ENCODE data around the gene KSR1. TPM values are rescaled to one million over a fixed set of nuclear protein-coding genes. Genes with fewer than 3 reads are reported as not detected.
"Not testable (repeated sequence)": the region's sequence is repeated elsewhere in the genome, so short reads cannot be mapped to it uniquely, and the experiment has no call there.

Gene KSR1
- total RNA-seq, 6 donors from 2014 or later, result 23.0 to 94.3 (median 60.9) TPM

- Histone ChIP-seq H3K27me3 (no peaks in the 10 kb centered on the region), H3K4me3 (no peak overlapping the region), H3K27ac (no peak overlapping the region), H3K9me3 (no peaks in the 10 kb centered on the region), H3K36me3 (no peaks in the 10 kb centered on the region), H3K4me1 (no peaks in the 10 kb centered on the region)
- ATAC-seq (ENCODE audit: low FRiP score in 2 of 2) (no peak), DNase-seq (peak in 1 of 2 donors; percentile 40)
- no peak for TF ChIP-seq EP300 (IDR thresholded peaks at IDR 0.05)
- TF ChIP-seq CTCF (IDR thresholded peaks at IDR 0.05), result no peak
- no peak for TF ChIP-seq POLR2AphosphoS5 (IDR thresholded peaks at IDR 0.05)
- TF ChIP-seq POLR2A (IDR thresholded peaks at IDR 0.05), result no peak
- WGBS, 2 donors, result 93 to 94% methylated on average over 7 to 10 of the region's 10 CpGs
These were observed 35.1 kb upstream of the KSR1 start for GRCh38 chr17:27421111-27421510.

- DNase-seq, result peak in 1 of 2 donors; percentile 33
- H3K36me3 ChIP-seq; H3K4me1 ChIP-seq; H3K4me3 ChIP-seq; H3K27me3 ChIP-seq; ATAC-seq (ENCODE audit: low FRiP score in 2 of 2); H3K9me3 ChIP-seq; H3K27ac ChIP-seq: not testable (repeated sequence)
- 85 to 94% methylated on average over 4 to 6 of the region's 6 CpGs for WGBS, 2 donors
These were observed 34.6 kb upstream of the KSR1 start for GRCh38 chr17:27421626-27422025.

- H3K36me3 ChIP-seq, result no peaks in the 10 kb centered on the region
- no peak for TF ChIP-seq POLR2AphosphoS5 (IDR thresholded peaks at IDR 0.05)
- no peak for TF ChIP-seq POLR2A (IDR thresholded peaks at IDR 0.05)
- TF ChIP-seq EP300 (IDR thresholded peaks at IDR 0.05), result no peak
- TF ChIP-seq CTCF (IDR thresholded peaks at IDR 0.05), result no peak
- no peaks in the 10 kb centered on the region for H3K27me3 ChIP-seq
- 90 to 96% methylated on average over 5 to 7 of the region's 7 CpGs for WGBS, 2 donors
- no peak overlapping the region for H3K4me3 ChIP-seq
- H3K9me3 ChIP-seq, result no peaks in the 10 kb centered on the region
- DNase-seq (no peak), ATAC-seq (ENCODE audit: low FRiP score in 2 of 2) (no peak)
- H3K27ac ChIP-seq, result no peak overlapping the region
- H3K4me1 ChIP-seq, result no peaks in the 10 kb centered on the region
These were observed 33.6 kb upstream of the KSR1 start for GRCh38 chr17:27422601-27423000.

GRCh38 chr17:27423651-27424050 lies 32.6 kb upstream of the KSR1 start:
- Histone ChIP-seq H3K4me1 (no peaks in the 10 kb centered on the region), H3K9me3 (no peaks in the 10 kb centered on the region), H3K27me3 (no peaks in the 10 kb centered on the region), H3K36me3 (no peaks in the 10 kb centered on the region), H3K4me3 (no peak overlapping the region), H3K27ac (no peak overlapping the region)
- DNase-seq (no peak), ATAC-seq (ENCODE audit: low FRiP score in 2 of 2) (no peak)
- TF ChIP-seq CTCF (IDR thresholded peaks at IDR 0.05) (no peak), POLR2A (IDR thresholded peaks at IDR 0.05) (no peak), EP300 (IDR thresholded peaks at IDR 0.05) (no peak), POLR2AphosphoS5 (IDR thresholded peaks at IDR 0.05) (no peak)
- WGBS, 2 donors, result 87 to 90% methylated on average over 3 of the region's 3 CpGs

- Histone ChIP-seq H3K27me3 (no peaks in the 10 kb centered on the region), H3K27ac (no peak overlapping the region), H3K4me3 (no peak overlapping the region), H3K4me1 (no peaks in the 10 kb centered on the region), H3K36me3 (no peaks in the 10 kb centered on the region), H3K9me3 (no peaks in the 10 kb centered on the region)
- no peak for ATAC-seq (ENCODE audit: low FRiP score in 2 of 2)
- no peak for TF ChIP-seq POLR2A (IDR thresholded peaks at IDR 0.05)
- no peak for TF ChIP-seq POLR2AphosphoS5 (IDR thresholded peaks at IDR 0.05)
- TF ChIP-seq EP300 (IDR thresholded peaks at IDR 0.05), result no peak
- TF ChIP-seq CTCF (IDR thresholded peaks at IDR 0.05), result no peak
- no peak for DNase-seq
- WGBS, 2 donors, result 78 to 100% methylated on average over 1 to 10 of the region's 10 CpGs
These were observed 31.7 kb upstream of the KSR1 start for GRCh38 chr17:27424516-27424915.

Measured in upper lobe of left lung (tissue), 6 donors.